K562 (cell line): ENCODE data around the gene ZNF672. TPM values are rescaled to one million over a fixed set of nuclear protein-coding genes. Genes with fewer than 3 reads are reported as not detected.

Source experiments
- ATF7 ChIP-seq: fragments of 450-650 bp; IDR thresholded peaks from 2 replicates; pipeline ENCODE4 v1.7.1; 2014; ENCODE audit warnings: mild to moderate bottlenecking, moderate library complexity
- ETV6 ChIP-seq, 3 experiments: fragments of 150-350 bp in 1 of 3; sonication (generic) in 1 of 3; formaldehyde crosslinking in 1 of 3; IDR thresholded peaks; 2 replicates each; pipeline versions ENCODE4 v1.6.1 to v1.8.0; 2014 to 2022; ENCODE audit warnings: borderline replicate concordance in 2 of 3, low read depth in 2 of 3, antibody characterized with exemption in 1 of 3, low read length in 1 of 3, mild to moderate bottlenecking in 1 of 3, missing genetic modification reagents in 1 of 3
- NELFE ChIP-seq: IDR thresholded peaks from 2 replicates; pipeline ENCODE4 v1.6.1; 2011; ENCODE audit warnings: mild to moderate bottlenecking; ENCODE audit not compliant: insufficient read depth, insufficient read length
- NR0B1 ChIP-seq: fragments of 450-650 bp; IDR thresholded peaks from one replicate; pipeline ENCODE4 v1.6.1; 2018; ENCODE audit warnings: mild to moderate bottlenecking, moderate library complexity; ENCODE audit not compliant: partially characterized antibody
- NR4A1 ChIP-seq, 2 experiments: fragments of 250-450 bp in 1 of 2; fragments of 450-650 bp in 1 of 2; sonication (Bioruptor Pico) in 1 of 2; IDR thresholded peaks; 2 replicates each; pipeline versions ENCODE4 v1.4.0 to v1.6.1; 2016 to 2020; ENCODE audit warnings: mild to moderate bottlenecking in 2 of 2, missing compliant biosample characterization in 1 of 2, missing genetic modification characterization in 1 of 2, moderate library complexity in 1 of 2
- PHB ChIP-seq: fragments of 250-450 bp; sonication (Bioruptor Pico); IDR thresholded peaks from 2 replicates; pipeline ENCODE4 v1.5.0; 2021
- RREB1 ChIP-seq: fragments of 250-450 bp; sonication (Bioruptor Pico); IDR thresholded peaks from 2 replicates; pipeline ENCODE4 v1.4.0; 2020
- ZFX ChIP-seq: sonication (generic); formaldehyde crosslinking; IDR thresholded peaks from 2 replicates; pipeline ENCODE4 v1.8.0; 2022; ENCODE audit warnings: mild to moderate bottlenecking, missing genetic modification reagents, moderate library complexity
- ZNF212 ChIP-seq: fragments of 450-650 bp; formaldehyde crosslinking; IDR thresholded peaks from 2 replicates; pipeline ENCODE4 v1.4.0; 2020; ENCODE audit warnings: mild to moderate bottlenecking
- ZNF318 ChIP-seq, 2 experiments: fragments of 450-650 bp; IDR thresholded peaks; 2 replicates each; pipeline ENCODE4 v1.6.1; 2016; ENCODE audit warnings: mild to moderate bottlenecking in 2 of 2, borderline replicate concordance in 1 of 2, low read depth in 1 of 2, moderate library complexity in 1 of 2
- polyA plus RNA-seq, 8 experiments: library from polyadenylated mRNA; depleted of rRNA in 4 of 8; stranded (reverse) in 5 of 8; unstranded in 3 of 8; fragments of >200 nt; fragmentation: Nextera tagmentation in 2 of 8; fragmentation: Illumina TruSeq in 1 of 8; extraction: Ambion mirVana in 2 of 8; extraction: Trizol in 1 of 8; gene quantifications; 2 replicates each; pipeline versions ENCODE4 v1.2.1 to v1.2.3, GENCODE V29; 2011 to 2014; ENCODE audit warnings: inconsistent platforms in 1 of 8, missing spikeins in 1 of 8
- total RNA-seq, 7 experiments: library from RNA; depleted of rRNA in 6 of 7; stranded (reverse); fragments of >200 nt in 6 of 7; fragmentation: Illumina TruSeq in 2 of 7; extraction: Trizol in 2 of 7; gene quantifications; 2 replicates each; pipeline versions ENCODE4 v1.2.1 to v1.2.3, GENCODE V29; 2011 to 2021; ENCODE audit warnings: low replicate concordance in 1 of 7

ZNF672 gene
- total and polyA plus RNA-seq, 9 of the 15 experiments (the other 6 are each of a cell fraction or from before 2014, with no cell fraction given) = 1.9 to 57.9 (median 24.1) TPM

- TF ChIP-seq RREB1 (CRISPR knock-in tag) (no peak), NR0B1 (no peak), ETV6 (IDR thresholded peaks at IDR 0.05; ENCODE audit: borderline replicate concordance in 1 of 2, low read depth in 2 of 2, low read length in 1 of 2) (no peak), ETV6 (CRISPR knock-in tag; IDR thresholded peaks at IDR 0.05; ENCODE audit: borderline replicate concordance) (peak; percentile 49; the same call in 1 of the 2 replicates), PHB (no peak), ZNF212 (no peak), NR4A1 (CRISPR knock-in tag; IDR thresholded peaks at IDR 0.05) (no peak), NR4A1 (tag; IDR thresholded peaks at IDR 0.05) (peak; percentile 55), NELFE (no peak), ZFX (peak; percentile 89), ATF7 (0 out of 2 replicates have a peak, but pooled peaks have one; percentile 42), ZNF318 (IDR thresholded peaks at IDR 0.05; ENCODE audit: borderline replicate concordance in 1 of 2, low read depth in 1 of 2) (no peak)
Observed at GRCh38 chr1:248858096-248858890, 20.3 kb downstream of the ZNF672 start (continued).
